Activated CD8-positive, alpha-beta T cell treated with anti-CD3 and anti-CD28 coated beads for 36 hours (primary cell): ENCODE measurements around the gene COL15A1. TPM values are rescaled to one million over a fixed set of nuclear protein-coding genes. Genes with fewer than 3 reads are reported as not detected.

ENCODE experiments used
- ATAC-seq: fragments of 200-7000 bp; cut with Tn5 transposase; one replicate; pipeline ENCODE4 v1.10.0; 2021; ENCODE audit warnings: mild to moderate bottlenecking, moderate library complexity
- CTCF ChIA-PET: fragments of 350-600 bp; sonication (Branson Sonifier 250); formaldehyde crosslinking; loops from one replicate; lab custom pipeline; 2021; ENCODE audit warnings: antibody characterized with exemption; lab: Charles Lee
- POLR2A ChIA-PET: fragments of 350-600 bp; sonication (Branson Sonifier 250); formaldehyde crosslinking; loops from one replicate; lab custom pipeline; 2021; ENCODE audit warnings: antibody characterized with exemption; lab: Charles Lee
- DNase-seq: peaks from one replicate; pipeline ENCODE4 v3.0.0-alpha.2; 2020
- H3K27ac Mint-ChIP-seq: one replicate; pipeline ENCODE4 v1.8.0; 2021; ENCODE audit warnings: mild to moderate bottlenecking, mixed read lengths
- H3K27me3 Mint-ChIP-seq: one replicate; pipeline ENCODE4 v1.8.0; 2021; ENCODE audit warnings: mixed read lengths
- H3K36me3 Mint-ChIP-seq: one replicate; pipeline ENCODE4 v1.8.0; 2021; ENCODE audit warnings: low read depth, mixed read lengths
- H3K4me1 Mint-ChIP-seq: one replicate; pipeline ENCODE4 v1.8.0; 2021; ENCODE audit warnings: low read depth, mixed read lengths
- H3K4me3 Mint-ChIP-seq: one replicate; pipeline ENCODE4 v1.8.0; 2021; ENCODE audit warnings: mild to moderate bottlenecking, moderate library complexity, mixed read lengths
- H3K9me3 Mint-ChIP-seq: one replicate; pipeline ENCODE4 v1.8.0; 2021; ENCODE audit warnings: mixed read lengths
- intact Hi-C: fragments of 100-400 bp; cut with micrococcal nuclease; formaldehyde crosslinking; loops from one replicate; pipeline ENCODE4 v1.10.0; 2022
- total RNA-seq, 2 experiments: library from RNA; stranded (reverse); gene quantifications; one replicate each; pipeline ENCODE4 v1.2.3, GENCODE V29; 2021
- TF ChIP-seq, protein P1 (sequence below): fragments of 200-600 bp; IDR thresholded peaks from one replicate; pipeline ENCODE4 v1.8.0; 2022; ENCODE audit warnings: antibody characterized with exemption, mild to moderate bottlenecking

The COL15A1 gene
- total RNA-seq, 2 experiments from 2014 or later, result 0.07 TPM; not detected in 1

DNA sequence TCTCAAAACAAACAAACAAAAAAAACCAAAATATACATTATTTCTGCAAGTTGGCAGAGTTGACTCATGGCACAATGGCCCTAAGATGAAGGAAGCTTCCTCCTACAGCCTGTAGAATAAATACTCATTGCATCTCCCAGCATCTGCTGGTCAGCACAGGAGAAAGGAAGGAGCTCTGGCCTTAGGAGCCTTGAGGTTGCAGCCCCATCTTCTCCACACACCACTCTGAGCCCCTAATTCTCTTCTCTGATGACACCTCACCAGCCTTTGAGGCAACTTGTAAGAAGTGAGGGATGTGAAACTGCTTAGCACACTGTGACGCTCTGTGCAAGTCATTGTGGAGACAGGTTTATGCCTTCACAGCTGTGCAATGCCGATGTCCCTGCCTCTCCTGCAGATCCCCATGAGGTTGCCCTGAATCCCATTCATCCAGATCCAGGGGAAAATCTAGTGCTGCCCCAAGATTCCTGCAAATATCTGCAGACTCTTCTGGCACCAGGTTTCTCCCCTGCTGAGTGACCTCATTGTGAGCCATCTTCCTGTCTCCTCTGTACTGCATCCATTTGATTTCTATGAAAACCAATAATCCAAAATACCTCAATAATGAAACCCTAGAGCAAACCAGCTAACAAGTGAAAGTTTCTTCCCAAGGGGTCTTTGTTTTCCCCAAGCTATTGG, 95.9 kb downstream of the COL15A1 start:
- Mint-ChIP-seq H3K4me1 (peaks cover 27% of the 10 kb centered on the region), H3K36me3 (no peaks in the 10 kb centered on the region), H3K27ac (no peak overlapping the region), H3K4me3 (no peak overlapping the region), H3K9me3 (peaks cover 4% of the 10 kb centered on the region), H3K27me3 (no peaks in the 10 kb centered on the region)
- TF ChIP-seq, protein P1, sequence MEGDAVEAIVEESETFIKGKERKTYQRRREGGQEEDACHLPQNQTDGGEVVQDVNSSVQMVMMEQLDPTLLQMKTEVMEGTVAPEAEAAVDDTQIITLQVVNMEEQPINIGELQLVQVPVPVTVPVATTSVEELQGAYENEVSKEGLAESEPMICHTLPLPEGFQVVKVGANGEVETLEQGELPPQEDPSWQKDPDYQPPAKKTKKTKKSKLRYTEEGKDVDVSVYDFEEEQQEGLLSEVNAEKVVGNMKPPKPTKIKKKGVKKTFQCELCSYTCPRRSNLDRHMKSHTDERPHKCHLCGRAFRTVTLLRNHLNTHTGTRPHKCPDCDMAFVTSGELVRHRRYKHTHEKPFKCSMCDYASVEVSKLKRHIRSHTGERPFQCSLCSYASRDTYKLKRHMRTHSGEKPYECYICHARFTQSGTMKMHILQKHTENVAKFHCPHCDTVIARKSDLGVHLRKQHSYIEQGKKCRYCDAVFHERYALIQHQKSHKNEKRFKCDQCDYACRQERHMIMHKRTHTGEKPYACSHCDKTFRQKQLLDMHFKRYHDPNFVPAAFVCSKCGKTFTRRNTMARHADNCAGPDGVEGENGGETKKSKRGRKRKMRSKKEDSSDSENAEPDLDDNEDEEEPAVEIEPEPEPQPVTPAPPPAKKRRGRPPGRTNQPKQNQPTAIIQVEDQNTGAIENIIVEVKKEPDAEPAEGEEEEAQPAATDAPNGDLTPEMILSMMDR, result no peak
- POLR2A ChIA-PET, result interaction anchor here (0.7 to 1.5 kb wide), 2 partner anchors 14 to 16 kb away, joined by 3 read pairs; no protein-coding TSS in a partner anchor
- intact Hi-C loops, result no loop called here
- ATAC-seq, result peak; percentile 60
- DNase-seq, result no peak
- CTCF ChIA-PET, result interaction anchor here (0.9 to 1.5 kb wide), 4 partner anchors 26 to 41 kb away, joined by 3 to 6 read pairs (median 4); no protein-coding TSS in a partner anchor

DNA sequence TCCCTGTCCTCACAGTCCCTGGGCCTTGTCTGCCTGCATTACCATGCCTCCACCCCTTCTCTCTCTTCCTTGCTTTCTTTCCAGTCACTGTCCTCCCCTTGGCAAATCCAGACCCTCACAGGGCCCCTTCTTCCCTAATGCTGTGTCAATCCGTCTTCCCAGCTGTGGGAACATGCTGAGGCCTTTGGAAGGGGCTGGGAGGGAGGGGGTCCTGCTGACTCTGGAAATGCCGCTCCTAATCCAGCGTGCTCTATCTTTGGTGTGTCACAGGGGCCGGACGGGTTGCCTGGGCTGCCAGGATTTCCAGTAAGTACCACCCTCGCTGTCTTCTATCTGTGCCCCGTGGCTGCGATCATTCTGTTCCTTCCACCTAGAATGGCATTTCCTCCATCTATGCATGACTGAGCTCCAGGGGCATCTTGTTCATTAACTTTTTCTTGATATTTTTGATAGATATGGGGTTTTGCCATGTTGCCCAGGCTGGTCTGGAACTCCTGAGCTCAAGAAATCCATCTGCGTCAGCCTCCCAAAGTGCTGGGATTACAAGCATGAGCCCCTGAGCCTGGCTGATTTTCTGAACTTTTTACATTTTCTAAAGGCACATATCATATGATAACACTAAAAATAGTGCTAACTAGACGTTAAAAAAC, 96.7 kb downstream of the COL15A1 start:
- no peaks in the 10 kb centered on the region for H3K36me3 Mint-ChIP-seq
- H3K4me3 Mint-ChIP-seq, result no peak overlapping the region
- intact Hi-C loops, result no loop called here
- peaks cover 27% of the 10 kb centered on the region for H3K4me1 Mint-ChIP-seq
- H3K27me3 Mint-ChIP-seq, result no peaks in the 10 kb centered on the region
- H3K27ac Mint-ChIP-seq, result no peak overlapping the region
- DNase-seq (no peak), ATAC-seq (no peak)
- CTCF ChIA-PET, result interaction anchor here (0.9 to 1.5 kb wide), 3 partner anchors 27 to 42 kb away, joined by 3 to 5 read pairs (median 3); no protein-coding TSS in a partner anchor
- TF ChIP-seq, protein P1, result no peak
- H3K9me3 Mint-ChIP-seq, result peaks cover 4% of the 10 kb centered on the region
- POLR2A ChIA-PET, result interaction anchor here (0.7 kb wide), 1 partner anchor 13 kb away, joined by 3 read pairs; no protein-coding TSS in a partner anchor

DNA sequence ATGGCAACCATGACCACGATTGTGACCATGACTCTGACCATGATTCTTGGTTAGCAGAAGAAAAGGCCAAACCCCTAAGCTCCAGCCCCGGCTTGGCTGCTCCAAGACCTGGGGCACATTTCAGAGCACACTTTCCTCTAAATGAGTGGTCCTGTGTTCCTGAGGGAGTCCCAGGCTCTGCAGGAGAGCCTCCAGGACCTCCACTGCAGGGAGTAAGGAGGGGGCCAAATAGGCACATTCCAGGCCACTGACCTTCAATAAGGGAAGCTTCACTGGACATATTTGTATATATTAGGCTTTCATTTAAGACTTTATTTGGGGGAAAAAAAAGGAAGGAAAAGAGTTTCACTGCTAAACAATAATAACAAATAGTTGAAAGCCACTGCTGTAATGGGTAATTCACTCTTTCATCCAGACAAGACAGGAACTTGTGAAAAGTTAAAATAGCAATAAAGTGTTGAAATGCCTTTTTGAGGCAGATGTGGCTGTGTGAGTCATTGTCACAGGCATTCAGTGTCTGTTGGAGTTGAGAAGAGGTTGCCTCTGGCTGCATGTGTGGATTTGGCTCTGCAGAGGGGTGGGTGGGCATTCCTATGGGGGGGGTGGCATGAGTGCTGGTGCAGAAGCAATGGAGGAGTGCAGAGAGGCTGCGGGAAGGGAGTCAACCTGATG, 97.3 kb downstream of the COL15A1 start:
- Mint-ChIP-seq H3K27me3 (no peaks in the 10 kb centered on the region), H3K27ac (no peak overlapping the region), H3K9me3 (peaks cover 4% of the 10 kb centered on the region), H3K36me3 (no peaks in the 10 kb centered on the region), H3K4me1 (peaks cover 23% of the 10 kb centered on the region), H3K4me3 (no peak overlapping the region)
- peak; percentile 55 for ATAC-seq
- intact Hi-C loops, result no loop called here
- DNase-seq, result no peak
- POLR2A ChIA-PET, result no interaction called here
- TF ChIP-seq, protein P1, result no peak
- CTCF ChIA-PET, result interaction anchor here (0.9 kb wide), 1 partner anchor 29 kb away, joined by 3 read pairs; no protein-coding TSS in a partner anchor

DNA sequence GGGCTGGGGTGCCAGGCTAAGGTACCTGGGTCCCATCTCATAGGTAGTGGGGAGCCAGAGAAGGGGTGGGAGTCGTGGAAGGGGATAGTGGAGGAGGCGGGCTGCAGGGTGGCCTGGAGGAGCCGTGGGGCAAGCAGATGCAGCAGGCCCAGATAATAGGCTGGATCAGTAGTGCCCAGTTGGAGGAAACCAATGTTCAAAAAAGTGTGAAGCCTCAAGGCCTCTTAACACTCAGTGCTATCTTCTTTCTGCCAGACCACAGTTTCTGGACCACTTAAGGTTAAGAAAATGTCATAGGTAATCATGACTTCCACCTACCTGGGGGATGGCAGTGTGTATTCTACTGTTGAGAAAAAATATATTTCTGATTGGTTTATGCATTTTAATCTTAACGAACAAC, 97.9 kb downstream of the COL15A1 start:
- intact Hi-C loops, result no loop called here
- no peaks in the 10 kb centered on the region for H3K27me3 Mint-ChIP-seq
- ATAC-seq (peak; percentile 30), DNase-seq (no peak)
- ChIA-PET POLR2A (no interaction called here), CTCF (no interaction called here)
- TF ChIP-seq, protein P1, result no peak
- H3K4me3 Mint-ChIP-seq, result no peak overlapping the region
- no peaks in the 10 kb centered on the region for H3K36me3 Mint-ChIP-seq
- H3K4me1 Mint-ChIP-seq, result peaks cover 23% of the 10 kb centered on the region
- no peak overlapping the region for H3K27ac Mint-ChIP-seq
- H3K9me3 Mint-ChIP-seq, result peaks cover 4% of the 10 kb centered on the region
